ENCODE results near the gene TTLL12.

Gene TTLL12

GRCh38 chr22:43118024-43118849 lies 68.7 kb downstream of the TTLL12 start:
- no peak for DNase-seq

- no peak for DNase-seq
Observed at GRCh38 chr22:43116932-43117331, 70.0 kb downstream of the TTLL12 start.
